ENCODE results near the gene MPP7.

The MPP7 gene

DNA sequence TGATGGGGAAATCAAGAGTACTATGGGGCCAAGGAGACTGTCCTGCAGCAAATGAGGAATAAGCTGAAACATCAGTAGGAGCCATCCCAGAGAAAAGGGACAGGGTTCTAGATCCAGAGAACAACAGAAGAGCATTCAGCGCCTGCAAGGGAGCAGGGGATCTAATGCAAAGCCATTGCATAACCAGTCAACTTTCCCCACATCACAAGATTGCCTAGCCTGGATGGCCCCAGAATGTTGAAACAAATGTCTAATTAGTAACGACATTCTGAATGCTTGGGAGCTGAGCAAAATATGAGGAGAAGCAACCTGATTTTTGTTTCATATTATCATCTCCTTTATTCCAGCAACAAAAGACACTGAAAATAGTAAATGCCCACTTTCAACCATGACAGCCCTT, 2.7 kb upstream of the MPP7 start:
- DNase-seq (ENCODE audit: low read depth in 2 of 2): no peak

GRCh38 chr10:28304032-28304571, 1.2 kb upstream of the MPP7 start:
- no peak for DNase-seq (ENCODE audit: low read depth in 2 of 2)

- DNase-seq (ENCODE audit: low read depth in 2 of 2): no peak
Measured at GRCh38 chr10:28302012-28302637, 739 bp downstream of the MPP7 start.

DNA sequence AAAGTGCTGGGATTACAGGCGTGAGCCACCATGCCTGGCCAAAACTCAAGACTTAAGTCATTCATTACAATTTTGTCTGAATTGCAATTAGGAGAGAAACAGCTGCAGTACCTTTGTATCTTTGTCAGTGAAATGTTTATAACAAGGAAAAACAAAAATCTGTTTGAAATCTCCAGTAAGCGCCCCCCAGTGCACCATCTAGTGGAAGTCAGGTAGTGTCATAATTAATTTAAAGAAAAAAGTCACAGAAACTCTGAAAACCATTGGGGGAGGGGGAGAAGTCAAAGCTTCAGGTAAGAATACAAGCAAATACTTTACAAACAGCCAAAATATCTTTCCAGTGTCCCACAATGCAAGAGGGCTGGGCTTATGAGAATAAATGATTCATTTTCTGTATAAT, 2.8 kb downstream of the MPP7 start:
- no peak for DNase-seq (ENCODE audit: low read depth in 2 of 2)

- no peak for DNase-seq (ENCODE audit: low read depth in 2 of 2)
Measured at GRCh38 chr10:28298951-28299350, 3.9 kb downstream of the MPP7 start.

- DNase-seq (ENCODE audit: low read depth in 2 of 2): no peak
Measured at GRCh38 chr10:28296023-28296422, 6.8 kb downstream of the MPP7 start.

DNA sequence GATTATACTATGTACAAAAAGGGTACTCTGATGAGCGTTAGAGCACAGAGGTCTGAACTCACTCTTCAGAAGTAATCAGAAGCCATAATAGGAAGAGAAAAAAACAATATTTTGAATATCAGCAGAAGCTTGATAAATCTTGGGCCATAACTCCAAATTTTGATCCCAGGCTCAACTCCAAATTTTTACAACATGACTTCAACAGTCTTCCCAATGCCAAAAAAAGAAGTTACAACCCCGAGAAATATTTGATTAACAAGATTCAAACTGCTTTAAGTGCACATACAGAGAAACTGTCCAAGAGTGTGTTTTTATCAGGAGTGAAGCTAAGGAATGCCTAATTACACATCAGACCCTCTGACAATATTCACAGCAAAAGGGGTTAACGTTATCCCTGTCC, 7.5 kb downstream of the MPP7 start:
- no peak for DNase-seq (ENCODE audit: low read depth in 2 of 2)

GRCh38 chr10:28294809-28295208, 8.1 kb downstream of the MPP7 start:
- no peak for DNase-seq (ENCODE audit: low read depth in 2 of 2)

GRCh38 chr10:28294169-28294532, 8.7 kb downstream of the MPP7 start:
- no peak for DNase-seq (ENCODE audit: low read depth in 2 of 2)

DNA sequence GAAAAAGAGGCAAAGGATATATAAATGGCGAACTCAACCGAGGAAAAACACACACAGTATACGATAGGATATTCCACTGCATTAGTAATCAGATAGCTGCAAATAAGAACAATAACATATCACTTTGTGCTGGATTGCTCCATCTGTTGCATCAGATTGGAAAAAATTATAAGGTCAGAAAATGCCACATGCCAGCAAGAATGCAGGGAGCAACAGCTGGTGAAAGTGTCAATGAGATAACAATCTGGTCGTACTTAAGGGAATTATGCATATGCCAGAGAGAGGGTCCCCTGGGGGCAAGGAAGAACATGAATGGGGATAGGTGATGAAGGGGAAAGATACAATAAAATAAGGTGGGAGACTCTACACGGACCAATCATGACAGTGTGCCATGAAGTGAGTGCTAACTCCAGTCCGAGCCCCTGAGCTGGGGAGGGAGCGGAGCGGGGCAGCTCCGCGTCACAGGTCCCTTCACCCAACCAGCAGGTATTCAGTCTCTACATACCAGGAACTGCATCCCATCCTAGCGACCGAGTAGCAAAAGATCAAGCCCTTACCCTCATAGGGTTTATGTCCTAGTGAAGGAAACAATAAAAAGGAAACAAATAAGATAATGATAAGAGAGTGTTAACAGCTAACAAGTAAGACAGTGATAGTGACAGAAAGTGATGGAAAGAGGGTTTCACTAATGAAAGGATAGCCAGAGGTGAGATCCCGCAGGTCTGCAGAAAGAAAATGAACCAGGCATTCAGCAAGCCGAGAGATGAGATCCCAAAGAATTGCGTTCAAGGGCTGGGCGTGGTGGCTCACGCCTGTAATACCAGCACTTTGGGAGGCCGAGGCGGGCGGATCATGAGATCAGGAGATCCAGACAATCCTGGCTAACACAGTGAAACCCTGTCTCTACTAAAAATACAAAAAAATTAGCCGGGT, 9.4 kb downstream of the MPP7 start:
- DNase-seq (ENCODE audit: low read depth in 2 of 2): no peak

DNA sequence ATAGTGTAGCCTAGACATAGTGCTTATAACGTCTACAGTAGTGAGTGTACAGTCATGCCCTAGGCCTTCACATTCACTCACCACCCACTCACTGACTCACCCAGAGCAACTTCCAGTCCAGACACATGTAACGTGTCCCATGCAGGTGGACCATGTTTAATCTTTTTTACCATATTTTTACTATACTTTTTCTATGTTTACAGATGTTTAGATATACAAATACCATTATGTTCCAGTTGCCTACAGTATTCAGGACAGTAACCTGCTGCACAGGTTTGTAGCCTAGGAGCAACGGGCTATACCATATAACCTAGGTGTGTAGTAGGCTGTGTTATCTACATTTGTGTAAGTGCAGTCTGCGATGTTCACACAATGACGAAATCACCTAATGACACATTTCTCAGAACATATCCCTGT, 11.0 kb downstream of the MPP7 start:
- no peak for DNase-seq (ENCODE audit: low read depth in 2 of 2)

DNA sequence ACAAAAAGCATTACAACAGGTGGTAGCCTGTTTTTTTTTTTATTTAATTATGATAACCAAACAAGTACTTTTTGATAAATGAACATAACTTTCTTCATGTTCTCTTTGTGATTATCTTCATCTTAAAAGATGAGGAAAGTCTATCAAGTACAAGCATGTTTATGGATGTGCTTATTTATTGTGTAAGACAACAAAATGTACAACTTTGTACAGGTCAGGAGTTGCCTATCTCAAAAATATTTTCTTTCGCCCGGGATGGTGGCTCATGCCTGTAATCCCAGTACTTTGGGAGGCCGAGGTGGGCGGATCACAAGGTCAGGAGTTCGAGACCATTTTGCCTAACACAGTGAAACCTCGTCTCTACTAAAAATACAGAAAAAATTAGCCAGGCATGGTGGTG, 17.0 kb downstream of the MPP7 start:
- no peak for DNase-seq (ENCODE audit: low read depth in 2 of 2)

GRCh38 chr10:28284126-28284525, 18.7 kb downstream of the MPP7 start:
- DNase-seq (ENCODE audit: low read depth in 2 of 2): no peak

GRCh38 chr10:28283251-28283650, 19.6 kb downstream of the MPP7 start:
- no peak for DNase-seq (ENCODE audit: low read depth in 2 of 2)

DNA sequence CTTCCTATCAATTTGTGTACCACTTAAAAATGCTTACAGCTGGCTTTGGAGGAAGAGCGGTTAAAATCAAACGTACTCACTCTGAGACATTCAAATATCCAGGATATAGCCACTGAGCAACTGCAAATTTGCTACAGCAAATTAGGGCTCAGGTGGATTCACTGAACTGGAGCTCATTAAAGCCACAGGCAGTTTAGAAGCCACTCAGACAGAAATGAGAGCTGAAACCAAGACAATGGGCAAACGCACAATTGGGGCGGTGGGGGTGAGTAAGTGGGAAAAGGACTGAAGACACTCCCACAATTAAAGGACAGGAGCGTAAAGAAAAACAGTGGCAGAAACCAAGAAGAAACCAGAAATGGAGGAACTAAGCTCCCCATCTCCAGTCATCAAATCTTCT, 20.5 kb downstream of the MPP7 start:
- no peak for DNase-seq (ENCODE audit: low read depth in 2 of 2)

DNA sequence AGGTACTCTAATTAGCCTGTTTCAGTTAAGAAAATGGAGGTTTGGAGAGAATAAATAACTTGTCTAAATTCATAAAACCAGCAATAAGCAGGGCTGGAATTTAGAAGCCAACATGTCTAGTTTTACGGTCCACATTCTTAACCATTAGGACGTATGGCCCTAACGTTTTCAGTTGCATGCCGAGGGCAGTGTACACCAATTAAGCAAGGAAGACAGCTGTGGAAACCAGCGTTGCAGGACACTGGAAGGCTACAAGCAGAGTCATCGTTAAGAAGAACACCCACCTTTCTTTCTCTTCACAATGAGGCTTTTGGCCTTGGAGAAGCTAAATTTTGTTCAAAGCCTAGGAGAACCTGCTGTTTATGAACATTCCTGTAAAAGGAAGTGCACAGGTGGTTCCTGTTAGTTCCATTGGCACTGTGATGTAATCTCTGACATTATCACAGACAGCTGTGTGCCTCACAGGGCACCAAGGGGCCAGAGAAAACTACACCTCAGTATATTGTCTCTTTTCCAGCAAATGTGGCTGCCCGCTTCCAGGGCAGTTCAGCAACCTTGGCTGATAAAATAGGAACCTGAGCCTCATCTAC, 21.0 kb downstream of the MPP7 start:
- no peak for DNase-seq (ENCODE audit: low read depth in 2 of 2)

GRCh38 chr10:28280652-28281051, 22.2 kb downstream of the MPP7 start:
- DNase-seq (ENCODE audit: low read depth in 2 of 2): no peak

GRCh38 chr10:28279878-28280277, 23.0 kb downstream of the MPP7 start:
- DNase-seq (ENCODE audit: low read depth in 2 of 2): no peak

DNA sequence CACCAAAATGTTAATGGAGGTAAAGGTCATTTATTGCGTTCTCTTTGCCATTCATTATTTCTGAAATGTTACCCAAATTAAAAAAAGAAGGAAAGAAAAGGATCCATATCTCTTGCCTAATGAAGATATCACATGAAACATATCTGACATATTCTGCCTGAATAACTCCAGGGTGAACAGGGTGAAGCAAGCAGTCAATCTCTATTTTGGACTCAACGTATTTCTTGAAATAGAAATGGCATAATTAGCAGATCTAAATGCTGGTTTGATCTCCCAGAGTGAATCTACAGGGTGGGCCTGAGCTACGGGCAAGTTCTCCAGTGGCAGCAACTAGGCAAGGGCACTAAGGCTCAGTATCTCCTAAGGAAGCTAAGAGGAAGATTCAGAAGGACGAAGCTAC, 24.0 kb downstream of the MPP7 start:
- DNase-seq (ENCODE audit: low read depth in 2 of 2): no peak

GRCh38 chr10:28276384-28276783, 26.5 kb downstream of the MPP7 start:
- no peak for DNase-seq (ENCODE audit: low read depth in 2 of 2)

DNA sequence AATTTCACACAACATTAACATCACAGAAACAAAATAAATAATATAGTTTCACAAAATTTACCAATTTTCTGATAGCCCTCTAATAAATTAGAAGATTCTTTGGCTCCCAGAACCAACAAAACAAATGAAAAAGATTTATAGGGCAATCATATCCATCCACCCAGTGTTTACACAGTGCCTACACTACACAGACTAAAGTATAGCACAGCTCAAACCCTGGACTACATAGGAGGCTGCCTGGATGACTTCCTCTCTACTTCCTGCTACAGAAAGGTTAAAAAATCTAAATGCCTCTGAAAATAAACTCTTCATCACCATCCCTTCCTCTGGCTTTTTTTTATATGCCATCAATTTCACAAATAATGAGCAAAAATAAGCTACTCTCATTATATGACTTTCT, 28.4 kb downstream of the MPP7 start:
- DNase-seq (ENCODE audit: low read depth in 2 of 2): no peak

- DNase-seq (ENCODE audit: low read depth in 2 of 2): no peak
Measured at GRCh38 chr10:28273343-28273742, 29.5 kb downstream of the MPP7 start.
